Left renal pelvis (tissue), 4 donors: Measurements from ENCODE around the gene MOGAT1. TPM values are rescaled to one million over a fixed set of nuclear protein-coding genes. Genes with fewer than 3 reads are reported as not detected.
"Not testable (repeated sequence)": the region's sequence is repeated elsewhere in the genome, so short reads cannot be mapped to it uniquely, and the experiment has no call there.

Experiments used
- DNase-seq, 4 donors: peaks; one replicate each; pipeline ENCODE4 v3.0.0-alpha.2; 2013; ENCODE audit warnings: low read depth in 4 of 4, low spot score in 3 of 4
- polyA plus RNA-seq, 4 donors: library from polyadenylated mRNA; unstranded; fragments of 120-200 nt; gene quantifications; one replicate each; pipeline ENCODE4 v1.2.1, GENCODE V29; 2013; ENCODE audit not compliant: insufficient read length in 4 of 4

MOGAT1 gene
- polyA plus RNA-seq, 4 donors: not detected

GRCh38 chr2:222670191-222671038 lies 1.0 kb upstream of the MOGAT1 start:
- DNase-seq: no peak

DNA sequence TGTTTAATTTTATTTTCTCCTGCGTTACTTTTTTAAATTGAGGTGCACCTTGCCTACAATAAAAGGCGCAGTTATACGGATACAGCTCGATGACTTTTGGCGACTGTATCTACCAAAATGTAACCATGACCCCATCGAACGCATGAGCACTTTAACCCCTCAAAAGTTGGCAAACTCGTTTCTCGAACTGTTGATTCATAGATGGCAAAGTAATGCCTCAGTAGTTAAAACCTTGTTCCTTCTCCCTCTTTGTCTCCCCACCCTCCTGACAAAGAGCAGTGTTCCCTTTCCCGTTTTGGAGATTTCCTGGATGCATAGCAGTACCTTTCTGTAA lies 577 bp downstream of the MOGAT1 start:
- DNase-seq: no peak

DNA sequence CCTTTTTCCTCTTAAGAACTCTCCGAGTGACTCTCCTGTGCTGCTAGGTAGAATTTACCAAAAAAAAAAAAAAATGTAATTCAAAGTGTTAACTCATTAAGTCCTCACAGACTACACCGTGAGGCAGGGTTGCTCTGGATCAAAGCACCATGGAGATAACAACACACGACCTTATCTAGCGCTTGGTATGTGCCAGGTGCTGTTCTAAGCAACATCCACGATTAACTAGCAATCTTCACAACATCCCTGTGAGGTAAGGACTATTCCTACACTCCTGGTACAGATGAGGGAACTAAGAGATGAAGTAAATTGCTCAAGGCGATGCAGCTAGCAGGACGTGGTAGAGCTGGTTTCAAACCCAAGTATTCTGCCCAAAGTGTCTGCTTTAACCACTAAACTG lies 1.8 kb downstream of the MOGAT1 start:
- DNase-seq: no peak

DNA sequence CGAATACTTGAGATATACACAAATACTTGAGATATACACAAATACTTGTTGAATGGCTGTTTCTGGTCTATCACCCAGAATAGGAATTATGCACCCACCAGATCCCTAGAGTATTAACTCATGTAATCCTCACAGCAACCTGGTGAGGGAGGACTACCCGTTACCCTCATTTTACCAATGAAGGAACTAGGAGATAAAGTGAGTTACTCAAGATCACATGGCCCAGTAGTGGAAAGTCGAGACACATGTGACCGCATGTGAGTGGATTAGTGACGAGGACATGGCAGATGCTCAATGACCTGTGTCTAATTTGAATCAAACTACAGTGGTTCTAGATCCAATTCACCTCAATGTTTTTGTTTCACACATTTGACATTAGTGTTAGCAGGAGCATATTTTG lies 2.4 kb downstream of the MOGAT1 start:
- DNase-seq: no peak

DNA sequence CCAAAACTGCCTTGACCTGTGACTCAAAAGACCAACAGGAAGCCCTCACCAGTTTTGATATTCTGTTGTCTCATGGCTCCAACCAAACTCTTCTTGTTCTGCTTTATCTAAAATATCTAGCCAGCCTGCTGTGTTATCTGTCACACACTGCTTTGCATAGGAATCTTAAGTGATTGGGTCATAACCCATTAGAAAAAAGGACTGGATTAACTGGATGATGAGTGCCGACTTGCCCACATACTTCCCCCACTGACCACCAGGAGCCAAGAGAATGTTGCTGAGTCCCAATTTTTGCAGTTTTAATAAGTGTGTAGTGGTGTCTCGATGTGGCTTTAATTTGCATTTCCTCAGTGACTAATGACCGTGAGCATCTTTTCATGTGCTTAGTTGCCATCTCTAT lies 6.5 kb downstream of the MOGAT1 start:
- no peak for DNase-seq

DNA sequence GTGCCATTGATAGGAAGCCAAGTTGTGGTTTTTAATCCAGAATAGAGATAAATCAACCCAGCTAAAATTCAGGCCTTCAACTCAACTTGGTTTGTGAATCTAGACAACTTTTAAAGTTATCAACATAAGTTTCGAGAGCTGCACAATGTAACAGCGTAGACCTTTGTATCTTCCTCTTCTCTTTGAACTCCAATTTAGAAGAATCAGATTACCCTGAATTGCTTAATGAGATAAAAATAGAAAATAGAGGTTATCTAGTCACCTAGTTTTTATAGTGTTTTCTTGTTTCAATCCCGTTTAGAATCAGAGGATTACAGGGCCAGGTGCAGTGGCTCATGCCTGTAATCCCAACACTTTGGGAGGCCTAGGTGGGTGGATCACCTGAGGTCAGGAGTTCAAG lies 12.3 kb downstream of the MOGAT1 start:
- DNase-seq: no peak

DNA sequence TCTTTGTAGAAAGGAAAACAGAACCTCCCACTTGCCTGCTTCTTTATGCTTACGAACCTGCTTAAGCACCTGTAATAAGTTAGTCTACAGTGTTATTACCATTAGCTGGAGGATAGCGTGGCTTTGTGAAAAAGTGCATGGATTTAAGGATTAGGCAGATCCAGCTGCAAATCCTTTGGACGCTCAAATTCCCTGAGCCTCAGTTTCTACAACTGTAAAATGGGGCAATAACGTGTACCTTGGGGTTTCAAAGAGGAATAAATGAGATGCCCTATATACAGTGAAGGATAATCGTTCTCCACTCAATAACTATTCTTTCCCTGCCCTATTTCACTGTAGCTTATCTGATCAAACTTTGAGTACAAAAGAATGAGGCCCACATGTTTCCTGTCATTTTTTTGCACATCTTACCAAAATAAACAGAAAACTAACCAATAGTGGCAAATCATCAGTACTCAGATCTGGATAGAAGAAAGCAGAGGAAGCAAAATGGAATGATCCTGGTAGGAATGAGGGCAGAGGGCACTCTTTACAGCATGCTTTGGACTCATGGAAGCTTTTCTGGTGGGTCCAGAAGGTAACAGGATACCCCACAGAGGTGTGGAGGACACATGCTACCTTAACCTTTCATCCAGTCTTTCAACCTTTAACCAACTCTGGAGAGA lies 14.8 kb downstream of the MOGAT1 start:
- no peak for DNase-seq

GRCh38 chr2:222688917-222689316 lies 17.5 kb downstream of the MOGAT1 start:
- DNase-seq: no peak

DNA sequence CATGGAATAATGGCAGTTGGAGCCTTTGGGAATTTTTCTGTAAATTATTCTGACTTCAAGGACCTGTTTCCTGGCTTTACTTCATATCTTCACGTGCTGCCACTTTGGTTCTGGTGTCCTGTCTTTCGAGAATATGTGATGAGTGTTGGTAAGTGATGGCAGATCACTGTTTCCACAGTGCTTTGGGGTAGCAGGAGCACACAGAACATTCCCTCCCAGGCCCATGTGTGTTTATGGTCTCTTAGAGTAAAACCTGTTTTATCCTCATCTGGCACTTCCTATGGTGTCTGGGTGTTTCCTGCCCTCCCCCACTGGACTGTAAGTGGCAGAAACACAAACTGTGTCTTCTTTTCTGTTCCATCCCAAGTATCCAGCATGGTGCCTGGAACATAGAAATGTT lies 17.9 kb downstream of the MOGAT1 start:
- no peak for DNase-seq

DNA sequence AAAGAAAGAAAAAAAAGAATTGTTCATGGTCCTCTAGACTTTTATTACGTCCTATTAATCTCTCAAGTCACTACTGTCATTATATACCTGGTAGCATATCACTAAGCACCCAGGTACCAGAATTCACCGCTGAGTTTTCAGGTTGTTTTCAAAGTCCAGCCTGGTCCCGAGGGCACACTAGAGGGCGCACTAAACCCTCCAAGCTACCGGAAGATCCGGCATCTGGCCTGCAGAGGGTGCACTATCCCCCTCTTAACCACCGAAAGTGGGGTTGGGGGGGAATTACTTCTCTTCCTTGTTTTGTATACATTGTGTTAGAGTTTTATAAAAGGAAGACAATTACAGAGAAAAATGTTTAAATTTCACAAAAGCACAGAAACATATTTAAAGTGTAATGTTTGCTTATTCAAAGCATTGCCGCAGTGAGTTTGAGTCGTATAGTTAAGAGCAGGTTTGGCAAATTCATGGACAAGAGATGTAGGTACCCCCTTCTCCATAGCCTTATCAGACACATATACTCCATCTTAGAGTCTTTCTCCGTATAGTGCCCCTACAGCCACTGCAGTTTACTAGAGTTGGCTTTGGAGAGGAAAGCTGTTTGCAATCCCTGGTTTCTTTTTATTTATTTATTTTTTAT lies 19.2 kb downstream of the MOGAT1 start:
- DNase-seq: peak in 3 of 4 donors; percentile 54 to 60 (median 59)

DNA sequence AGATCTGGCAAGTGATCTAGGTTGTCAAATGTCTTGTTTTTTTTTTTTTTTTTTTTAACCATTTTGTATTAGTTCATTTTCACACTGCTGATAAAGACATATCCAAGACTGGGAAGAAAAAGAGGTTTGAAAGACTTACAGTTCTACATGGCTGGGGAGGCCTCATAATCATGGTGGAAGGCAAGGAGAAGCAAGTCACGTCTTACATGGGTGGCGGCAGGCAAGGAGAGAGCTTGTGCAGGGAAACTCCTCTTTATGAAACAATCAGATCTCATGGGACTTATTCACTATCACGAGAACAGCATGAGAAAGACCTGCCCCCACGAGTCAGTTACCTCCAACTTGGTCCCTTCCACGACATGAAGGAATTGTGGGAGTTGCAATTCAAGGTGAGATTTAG lies 22.0 kb downstream of the MOGAT1 start:
- not testable (repeated sequence) for DNase-seq

DNA sequence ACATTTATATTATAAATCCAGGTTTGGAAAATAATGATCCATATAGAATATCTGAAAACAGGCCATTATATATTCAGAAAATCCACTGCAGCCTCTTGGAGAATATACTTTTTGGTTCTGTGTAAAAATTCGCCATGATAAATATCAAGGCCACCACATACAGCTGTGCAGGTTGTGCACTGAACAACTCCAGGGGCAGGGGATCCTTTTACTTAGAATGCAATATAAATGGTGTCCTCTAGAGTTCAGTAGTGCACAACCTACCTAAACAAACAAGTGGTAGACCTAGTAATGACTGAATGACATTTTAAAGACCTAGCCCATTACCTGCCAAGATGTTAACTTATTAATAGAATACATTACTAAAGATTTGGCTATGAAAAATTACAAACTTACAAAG lies 22.4 kb downstream of the MOGAT1 start:
- no peak for DNase-seq

GRCh38 chr2:222698276-222698675 lies 26.8 kb downstream of the MOGAT1 start:
- no peak for DNase-seq

DNA sequence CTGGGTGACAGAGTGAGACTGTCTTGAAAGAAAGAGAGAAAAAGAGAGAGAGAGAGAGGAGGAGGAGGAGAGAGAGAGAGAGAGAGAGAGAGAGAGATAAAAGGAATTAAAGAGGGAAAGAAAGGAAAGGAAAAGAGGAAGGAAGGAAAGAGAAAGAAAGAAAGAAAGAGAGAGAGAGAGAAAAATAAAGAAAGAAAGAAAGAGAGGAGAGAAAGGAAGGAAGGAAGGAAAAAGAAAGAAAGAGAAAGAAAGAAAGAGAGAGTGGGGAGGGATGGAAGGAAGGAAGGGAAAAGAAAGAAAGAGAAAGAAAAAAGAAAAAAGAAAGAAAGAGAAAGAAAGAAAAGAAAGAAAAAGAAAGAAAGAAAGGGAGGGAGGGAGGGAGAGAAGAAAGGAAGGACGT lies 29.8 kb downstream of the MOGAT1 start:
- DNase-seq: no peak

- DNase-seq: no peak
Measured at GRCh38 chr2:222701721-222702131, 30.3 kb downstream of the MOGAT1 start.

- DNase-seq: no peak
Measured at GRCh38 chr2:222703091-222703490, 31.6 kb downstream of the MOGAT1 start.

DNA sequence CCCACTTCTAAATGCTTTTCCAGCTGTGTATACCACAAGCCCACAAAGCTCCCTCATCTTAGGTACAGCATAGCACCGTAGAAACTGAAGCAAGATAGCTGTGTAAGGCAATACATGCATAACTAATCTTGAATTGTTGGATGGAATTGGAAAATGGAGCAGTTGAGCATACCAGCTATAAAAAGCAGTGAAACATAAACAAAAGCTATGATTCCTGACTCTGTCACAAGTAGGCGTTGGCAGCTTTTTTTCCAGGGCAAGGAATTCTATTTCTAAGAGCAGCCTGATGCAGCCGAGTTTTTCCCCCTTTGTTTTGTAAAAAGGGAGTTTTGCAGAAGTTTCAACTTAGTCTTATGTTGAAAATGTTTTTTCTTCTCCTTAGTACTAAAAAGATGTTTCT lies 32.4 kb downstream of the MOGAT1 start:
- no peak for DNase-seq

GRCh38 chr2:222706616-222707015 lies 35.2 kb downstream of the MOGAT1 start:
- no peak for DNase-seq

DNA sequence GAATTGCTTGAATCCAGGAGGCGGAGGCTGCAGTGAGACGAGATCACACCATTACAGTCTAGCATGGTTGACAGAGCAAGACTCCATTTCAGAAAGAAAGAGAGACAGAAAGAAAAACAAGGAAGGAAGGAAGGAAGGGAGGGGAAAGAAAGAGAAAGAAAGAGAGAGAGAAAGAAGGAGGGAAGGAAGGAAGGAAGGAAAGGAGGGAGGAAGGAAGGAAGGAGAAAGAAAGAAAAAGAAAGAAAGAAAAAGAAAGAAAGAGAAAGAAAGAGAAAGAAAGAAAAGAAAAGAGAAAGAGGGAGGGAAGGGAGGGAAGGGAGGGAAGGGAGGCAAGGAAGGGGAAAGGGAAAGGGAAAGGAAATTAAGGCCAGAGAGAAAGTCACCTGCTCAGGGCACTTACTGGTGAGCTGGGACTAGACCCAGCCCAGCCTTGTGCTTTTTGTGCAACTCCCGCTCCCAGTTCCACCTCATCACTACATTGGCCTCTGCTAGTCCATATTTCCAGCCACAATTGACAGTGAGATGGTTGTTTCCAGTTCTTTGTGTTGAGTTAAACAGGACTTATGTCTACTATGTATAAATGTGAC lies 35.7 kb downstream of the MOGAT1 start:
- no peak for DNase-seq

- no peak for DNase-seq
Measured at GRCh38 chr2:222707689-222708273, 36.3 kb downstream of the MOGAT1 start.

DNA sequence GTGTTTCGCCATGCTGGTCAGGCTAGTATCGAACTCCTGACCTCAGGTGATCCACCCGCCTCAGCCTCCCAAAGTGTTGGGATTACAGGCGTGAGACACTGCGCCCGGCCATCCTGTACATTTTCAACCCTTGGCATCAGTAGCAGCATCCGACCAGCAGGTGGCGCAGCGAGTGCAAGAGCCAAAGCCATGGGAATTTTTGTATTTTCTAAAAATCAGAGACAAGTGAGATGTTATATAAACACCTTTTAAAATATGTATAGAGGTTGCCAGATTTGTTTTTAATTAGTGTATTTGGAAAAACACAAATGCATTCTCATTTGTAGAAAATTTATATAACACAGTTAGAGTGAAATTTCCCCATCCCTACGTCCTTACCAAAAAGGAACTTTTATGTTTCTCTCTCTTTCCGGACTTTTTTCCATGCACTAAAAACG lies 36.8 kb downstream of the MOGAT1 start:
- peak in 3 of 4 donors; percentile 36 to 56 (median 42) for DNase-seq
